ENCODE results near the gene FSD1L.

GRCh38 chr9:105418588-105419500 is 29.0 kb upstream of the FSD1L start:
- TF ChIP-seq POLR2AphosphoS5 (IDR thresholded peaks at IDR 0.05) (no peak), EP300 (IDR thresholded peaks at IDR 0.05) (no peak), CTCF (IDR thresholded peaks at IDR 0.05) (no peak), POLR2A (IDR thresholded peaks at IDR 0.05) (no peak)
